Calu3 (cell line): Measurements from ENCODE around the gene POLR1G. TPM values are rescaled to one million over a fixed set of nuclear protein-coding genes. Genes with fewer than 3 reads are reported as not detected.
A peak's percentile ranks its signal among the peaks of the same experiment; 100 is the strongest.

Experiments used
- BruUV-seq: library from RNA; stranded (reverse); fragments of 400-500 nt; replicated peaks from 2 replicates; lab custom pipeline; 2021; lab: Mats Ljungman, UMichigan
- CTCF ChIA-PET: fragments of 300-600 bp; sonication (Branson Sonifier 250); formaldehyde crosslinking; loops from one replicate; lab custom pipeline; 2022; ENCODE audit warnings: antibody characterized with exemption; lab: Charles Lee
- DNase-seq: peaks from one replicate; pipeline ENCODE4 v3.0.0; 2022
- H3K27ac Mint-ChIP-seq: one replicate; pipeline ENCODE4 v1.8.0; 2022; ENCODE audit warnings: mixed read lengths; ENCODE audit not compliant: unreplicated experiment
- H3K27me3 Mint-ChIP-seq: one replicate; pipeline ENCODE4 v1.8.0; 2022; ENCODE audit warnings: mixed read lengths; ENCODE audit not compliant: unreplicated experiment
- H3K36me3 Mint-ChIP-seq: one replicate; pipeline ENCODE4 v1.8.0; 2022; ENCODE audit warnings: mild to moderate bottlenecking, moderate library complexity, mixed read lengths; ENCODE audit not compliant: insufficient read depth, unreplicated experiment
- H3K4me1 Mint-ChIP-seq: one replicate; pipeline ENCODE4 v1.8.0; 2022; ENCODE audit warnings: mild to moderate bottlenecking, low read depth, mixed read lengths; ENCODE audit not compliant: unreplicated experiment
- H3K4me3 Mint-ChIP-seq: one replicate; pipeline ENCODE4 v1.8.0; 2022; ENCODE audit warnings: mild to moderate bottlenecking, low read depth, moderate library complexity, mixed read lengths; ENCODE audit not compliant: unreplicated experiment
- H3K9me3 Mint-ChIP-seq: one replicate; pipeline ENCODE4 v1.8.0; 2022; ENCODE audit warnings: low read depth, mixed read lengths; ENCODE audit not compliant: unreplicated experiment
- intact Hi-C: fragments of 100-400 bp; cut with micrococcal nuclease; formaldehyde crosslinking; loops from one replicate; pipeline ENCODE4 v1.10.0; 2022; ENCODE audit not compliant: unreplicated experiment
- total RNA-seq: library from RNA; stranded (reverse); gene quantifications from 2 replicates; pipeline ENCODE4 v1.2.3, GENCODE V29; 2022
- TF ChIP-seq, protein P1 (sequence below): fragments of 200-600 bp; IDR thresholded peaks from one replicate; pipeline ENCODE4 v1.8.0; 2022; ENCODE audit warnings: antibody characterized with exemption; ENCODE audit not compliant: unreplicated experiment

Gene POLR1G
- total RNA-seq, 1 experiment from 2014 or later: 25.8 TPM

DNA sequence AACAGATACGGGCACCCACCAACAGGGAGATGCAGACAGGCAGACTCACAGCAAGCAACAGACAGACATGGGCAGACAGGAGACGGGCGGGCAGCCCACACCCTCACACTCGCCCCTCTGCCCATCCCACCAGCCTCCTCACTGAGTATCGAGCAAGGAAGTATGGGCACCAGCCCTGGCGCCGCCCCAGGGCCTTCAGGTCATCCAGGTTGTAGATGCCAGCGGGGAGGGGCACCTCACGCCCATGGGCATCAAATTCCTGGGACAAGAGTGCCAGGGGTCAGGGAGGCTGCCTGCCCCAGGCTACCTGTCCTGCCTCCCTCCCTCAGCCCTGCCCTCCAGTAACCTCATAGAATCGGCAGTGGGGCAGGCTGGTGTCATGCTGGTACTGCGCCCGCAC is 41.7 kb upstream of the POLR1G start:
- Mint-ChIP-seq H3K9me3 (no peaks in the 10 kb centered on the region), H3K4me3 (no peak overlapping the region), H3K36me3 (peaks cover 34% of the 10 kb centered on the region), H3K27me3 (no peaks in the 10 kb centered on the region), H3K27ac (no peak overlapping the region), H3K4me1 (peaks cover 8% of the 10 kb centered on the region)
- TF ChIP-seq, protein P1, sequence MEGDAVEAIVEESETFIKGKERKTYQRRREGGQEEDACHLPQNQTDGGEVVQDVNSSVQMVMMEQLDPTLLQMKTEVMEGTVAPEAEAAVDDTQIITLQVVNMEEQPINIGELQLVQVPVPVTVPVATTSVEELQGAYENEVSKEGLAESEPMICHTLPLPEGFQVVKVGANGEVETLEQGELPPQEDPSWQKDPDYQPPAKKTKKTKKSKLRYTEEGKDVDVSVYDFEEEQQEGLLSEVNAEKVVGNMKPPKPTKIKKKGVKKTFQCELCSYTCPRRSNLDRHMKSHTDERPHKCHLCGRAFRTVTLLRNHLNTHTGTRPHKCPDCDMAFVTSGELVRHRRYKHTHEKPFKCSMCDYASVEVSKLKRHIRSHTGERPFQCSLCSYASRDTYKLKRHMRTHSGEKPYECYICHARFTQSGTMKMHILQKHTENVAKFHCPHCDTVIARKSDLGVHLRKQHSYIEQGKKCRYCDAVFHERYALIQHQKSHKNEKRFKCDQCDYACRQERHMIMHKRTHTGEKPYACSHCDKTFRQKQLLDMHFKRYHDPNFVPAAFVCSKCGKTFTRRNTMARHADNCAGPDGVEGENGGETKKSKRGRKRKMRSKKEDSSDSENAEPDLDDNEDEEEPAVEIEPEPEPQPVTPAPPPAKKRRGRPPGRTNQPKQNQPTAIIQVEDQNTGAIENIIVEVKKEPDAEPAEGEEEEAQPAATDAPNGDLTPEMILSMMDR: no peak
- no peak for DNase-seq
- CTCF ChIA-PET: no interaction called here
- no TSS peak for BruUV-seq
- intact Hi-C loops: no loop called here

DNA sequence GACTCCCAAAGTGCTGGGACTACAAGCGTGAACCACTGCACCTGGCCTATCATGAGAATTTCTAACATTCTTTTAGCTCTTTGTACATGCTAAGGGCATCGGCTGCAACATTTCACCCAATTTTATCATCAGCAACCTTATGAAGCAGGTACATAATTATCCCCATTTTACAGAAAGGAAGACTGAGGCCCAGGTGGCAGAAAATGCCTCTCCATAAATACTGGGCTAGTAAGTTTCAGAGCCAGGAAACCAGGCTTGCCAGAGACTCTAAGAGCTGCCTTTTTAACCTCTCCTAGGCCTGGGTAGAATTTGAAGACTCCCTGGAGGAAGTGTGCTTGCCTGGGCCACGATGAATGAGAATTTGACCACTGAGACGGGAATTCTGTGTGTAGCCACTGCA is 38.3 kb upstream of the POLR1G start:
- H3K4me1 Mint-ChIP-seq: peaks cover 8% of the 10 kb centered on the region
- H3K36me3 Mint-ChIP-seq: peaks cover 35% of the 10 kb centered on the region
- CTCF ChIA-PET: interaction anchor here (1.1 kb wide), 1 partner anchor 14 kb away, joined by 5 read pairs; no protein-coding TSS in a partner anchor
- TSS peak; percentile 41 for BruUV-seq
- TF ChIP-seq, protein P1: no peak
- intact Hi-C loops: no loop called here
- H3K9me3 Mint-ChIP-seq: no peaks in the 10 kb centered on the region
- peak overlapping the region; percentile 30 for H3K27ac Mint-ChIP-seq
- DNase-seq: no peak
- no peaks in the 10 kb centered on the region for H3K27me3 Mint-ChIP-seq
- H3K4me3 Mint-ChIP-seq: no peak overlapping the region

DNA sequence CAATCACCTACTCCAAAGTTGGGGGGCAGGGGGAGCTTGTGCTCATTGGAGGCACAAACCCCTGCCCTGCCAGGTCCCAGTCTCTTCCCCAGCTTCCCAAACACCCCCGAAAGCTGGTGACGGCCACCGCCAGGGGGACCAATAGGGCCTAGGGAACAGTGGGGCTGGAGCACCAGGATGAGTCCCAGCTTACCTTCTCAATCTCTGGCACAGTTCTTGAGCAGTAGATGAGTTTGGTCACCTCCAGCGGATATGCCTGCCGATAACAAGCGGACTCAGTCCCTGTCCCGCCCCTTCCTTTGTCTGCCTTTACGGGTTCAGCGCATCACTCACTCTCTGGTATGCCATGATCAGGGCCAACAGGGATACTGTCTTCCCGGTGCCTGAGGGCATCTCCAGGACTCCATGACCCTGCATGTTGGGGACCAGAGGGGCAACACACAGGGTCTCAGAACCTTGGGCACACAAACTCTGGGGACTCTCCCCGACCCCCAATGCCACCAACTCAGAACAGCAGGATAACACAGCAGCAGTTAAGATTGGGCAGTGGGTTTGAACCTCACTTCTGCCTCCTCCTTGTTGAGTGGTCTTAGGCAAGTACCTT is 37.6 kb upstream of the POLR1G start:
- Mint-ChIP-seq H3K4me1 (peaks cover 8% of the 10 kb centered on the region), H3K27ac (no peak overlapping the region), H3K36me3 (peaks cover 32% of the 10 kb centered on the region), H3K4me3 (peak overlapping the region; percentile 20), H3K9me3 (no peaks in the 10 kb centered on the region), H3K27me3 (no peaks in the 10 kb centered on the region)
- TF ChIP-seq, protein P1: no peak
- intact Hi-C loops: no loop called here
- no TSS peak for BruUV-seq
- CTCF ChIA-PET: interaction anchor here (1.1 kb wide), 1 partner anchor 15 kb away, joined by 5 read pairs; no protein-coding TSS in a partner anchor
- DNase-seq: no peak

DNA sequence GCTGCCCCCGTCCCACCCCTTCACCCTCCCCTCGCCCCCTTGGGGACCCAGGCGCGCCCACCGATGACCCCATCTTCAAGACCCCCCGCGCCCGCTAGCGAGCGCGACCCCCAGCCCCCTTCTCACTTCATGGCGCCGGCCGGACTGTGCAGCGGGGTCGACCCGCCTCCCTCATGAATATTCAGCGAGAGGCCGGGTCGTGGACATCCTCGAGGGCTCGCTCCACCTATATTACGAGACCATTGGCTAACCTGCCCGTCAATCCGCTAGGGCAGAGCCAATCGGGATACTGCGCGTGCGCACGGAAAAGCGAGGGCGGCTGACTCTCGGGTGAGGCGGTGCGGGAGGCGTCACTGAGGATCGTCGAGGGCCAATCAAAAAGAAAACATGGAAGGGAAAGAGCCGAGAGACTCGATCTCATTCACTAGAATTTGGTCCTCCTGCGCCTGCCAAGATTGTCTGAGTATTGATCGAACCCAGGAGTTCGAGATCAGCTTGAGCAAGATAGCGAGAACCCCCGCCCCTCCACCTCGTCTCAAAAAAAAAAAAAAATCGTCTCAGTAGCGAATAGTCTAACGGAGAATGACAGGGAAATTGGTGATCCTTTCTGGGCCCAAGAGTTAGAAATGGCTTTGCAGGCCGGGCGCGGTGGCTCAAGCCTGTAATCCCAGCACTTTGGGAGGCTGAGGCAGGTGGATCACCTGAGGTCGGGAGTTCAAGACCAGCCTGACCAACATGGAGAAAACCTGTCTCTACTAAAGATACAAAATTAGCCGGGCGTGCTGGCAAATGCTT is 35.8 kb upstream of the POLR1G start, which contains the start of gene ERCC2:
ERCC2 (minus strand) TSS at position 164 of the 795 bp plus-strand sequence; CDS start at position 131, 33 bp downstream.
- no TSS peak for BruUV-seq
- H3K27ac Mint-ChIP-seq: peak within 1 kb of the TSS; percentile 98
- H3K36me3 Mint-ChIP-seq: peaks cover 27% of the 10 kb centered on the region
- H3K27me3 Mint-ChIP-seq: no peaks in the 10 kb centered on the region
- intact Hi-C loops: no loop called here
- TF ChIP-seq, protein P1: no peak
- peak within 1 kb of the TSS; percentile 96 for H3K4me3 Mint-ChIP-seq
- CTCF ChIA-PET: interaction anchor here (0.5 to 1.8 kb wide), 4 partner anchors 13 to 192 kb away, joined by 3 to 6 read pairs (median 4); partner anchors contain the start of genes BLOC1S3 and TRAPPC6A
- H3K9me3 Mint-ChIP-seq: no peaks in the 10 kb centered on the region
- peak; percentile 100 for DNase-seq
- peaks cover 8% of the 10 kb centered on the region for H3K4me1 Mint-ChIP-seq
